HUES6 (cell line): Measurements from ENCODE around the gene NFKBIB.
A peak's percentile ranks its signal among the peaks of the same experiment; 100 is the strongest.
"Not testable (repeated sequence)": the region's sequence is repeated elsewhere in the genome, so short reads cannot be mapped to it uniquely, and the experiment has no call there.

Experiments
- H3K27ac ChIP-seq: 2 replicates; pipeline ENCODE4 v1.7.0; 2013; ENCODE audit warnings: low read depth, mild to moderate bottlenecking, low read length, inconsistent platforms
- H3K27me3 ChIP-seq: 2 replicates; pipeline ENCODE4 v1.6.1; 2013; ENCODE audit warnings: low read length; ENCODE audit not compliant: control insufficient read depth, insufficient read depth
- H3K36me3 ChIP-seq: 2 replicates; pipeline ENCODE4 v1.6.1; 2013; ENCODE audit warnings: low read length; ENCODE audit not compliant: control insufficient read depth, insufficient read depth
- H3K4me1 ChIP-seq: 2 replicates; pipeline ENCODE4 v1.6.1; 2013; ENCODE audit warnings: low read length; ENCODE audit not compliant: control insufficient read depth, insufficient read depth
- H3K4me3 ChIP-seq: 2 replicates; pipeline ENCODE4 v1.5.1; 2013; ENCODE audit warnings: low read depth, low read length
- H3K9ac ChIP-seq: one replicate; pipeline ENCODE4 v1.6.1; 2013; ENCODE audit warnings: mild to moderate bottlenecking, low read length
- H3K9me3 ChIP-seq: 2 replicates; pipeline ENCODE4 v1.6.1; 2013; ENCODE audit warnings: low read depth, low read length; ENCODE audit not compliant: control insufficient read depth, insufficient read depth

The NFKBIB gene

GRCh38 chr19:38899447-38900201 lies at the start of gene NFKBIB, which contains the start of gene SIRT2:
NFKBIB (plus strand) TSS chr19:38899969; CDS start chr19:38900033, 64 bp downstream.
SIRT2 (minus strand) TSS chr19:38899618; CDS start chr19:38899521, 97 bp downstream.
- peaks cover 4% of the 10 kb centered on the region; the same call in 1 of the 2 replicates for H3K4me1 ChIP-seq
- peaks cover 4% of the 10 kb centered on the region for H3K36me3 ChIP-seq
- peak within 1 kb of the TSS; percentile 58; the same call in 1 of the 2 replicates for H3K27ac ChIP-seq
- peak within 1 kb of the TSS; percentile 68 for H3K4me3 ChIP-seq
- peak within 1 kb of the TSS; percentile 62 for H3K9ac ChIP-seq
- no peaks in the 10 kb centered on the region for H3K9me3 ChIP-seq
- H3K27me3 ChIP-seq: peaks cover 14% of the 10 kb centered on the region

- no peaks in the 10 kb centered on the region for H3K27me3 ChIP-seq
- H3K4me1 ChIP-seq: peaks cover 5% of the 10 kb centered on the region; the same call in 1 of the 2 replicates
- H3K36me3 ChIP-seq: peaks cover 34% of the 10 kb centered on the region
- H3K27ac ChIP-seq: peak overlapping the region; percentile 69
- peak overlapping the region; percentile 61 for H3K9ac ChIP-seq
- peak overlapping the region; percentile 73 for H3K4me3 ChIP-seq
- no peaks in the 10 kb centered on the region for H3K9me3 ChIP-seq
Observed at GRCh38 chr19:38850436-38850975, 49.3 kb upstream of the NFKBIB start.

GRCh38 chr19:38850976-38851621 lies 48.7 kb upstream of the NFKBIB start:
- H3K27ac ChIP-seq: peak overlapping the region; percentile 69
- H3K27me3 ChIP-seq: no peaks in the 10 kb centered on the region
- H3K36me3 ChIP-seq: peaks cover 28% of the 10 kb centered on the region
- H3K4me1 ChIP-seq: peaks cover 5% of the 10 kb centered on the region; the same call in 1 of the 2 replicates
- peak overlapping the region; percentile 61 for H3K9ac ChIP-seq
- H3K4me3 ChIP-seq: peak overlapping the region; percentile 73
- H3K9me3 ChIP-seq: 0 out of 2 replicates have a peak, but pooled peaks cover under 1% of the 10 kb centered on the region

- H3K4me1 ChIP-seq: peaks cover 5% of the 10 kb centered on the region; the same call in 1 of the 2 replicates
- peak overlapping the region; percentile 93; the same call in 1 of the 2 replicates for H3K27ac ChIP-seq
- no peaks in the 10 kb centered on the region for H3K27me3 ChIP-seq
- H3K9ac ChIP-seq: peak overlapping the region; percentile 82
- peaks cover 7% of the 10 kb centered on the region; the same call in 1 of the 2 replicates for H3K9me3 ChIP-seq
- H3K36me3 ChIP-seq: peaks cover 22% of the 10 kb centered on the region
- peak overlapping the region; percentile 73 for H3K4me3 ChIP-seq
Observed at GRCh38 chr19:38851622-38852230, 48.0 kb upstream of the NFKBIB start.

GRCh38 chr19:38852231-38853044 lies 47.3 kb upstream of the NFKBIB start:
- Histone ChIP-seq H3K27ac (peak overlapping the region; percentile 93), H3K9ac (peak overlapping the region; percentile 82), H3K36me3 (peaks cover 14% of the 10 kb centered on the region), H3K27me3 (no peaks in the 10 kb centered on the region), H3K4me1 (peaks cover 5% of the 10 kb centered on the region; the same call in 1 of the 2 replicates), H3K4me3 (peak overlapping the region; percentile 73), H3K9me3 (peaks cover 13% of the 10 kb centered on the region)

- Histone ChIP-seq H3K9ac (peak overlapping the region; percentile 82), H3K4me3 (peak overlapping the region; percentile 73), H3K36me3 (peaks cover 9% of the 10 kb centered on the region), H3K9me3 (peaks cover 15% of the 10 kb centered on the region), H3K4me1 (peaks cover 4% of the 10 kb centered on the region; the same call in 1 of the 2 replicates), H3K27me3 (no peaks in the 10 kb centered on the region), H3K27ac (no peak overlapping the region)
Observed at GRCh38 chr19:38853214-38853613, 46.6 kb upstream of the NFKBIB start.

GRCh38 chr19:38854961-38855360 lies 44.8 kb upstream of the NFKBIB start:
- not testable (repeated sequence) for H3K27ac ChIP-seq, H3K4me1 ChIP-seq, H3K27me3 ChIP-seq, H3K9ac ChIP-seq, H3K36me3 ChIP-seq, H3K4me3 ChIP-seq
- peaks cover 15% of the 10 kb centered on the region for H3K9me3 ChIP-seq

- H3K36me3 ChIP-seq, H3K4me1 ChIP-seq, H3K9ac ChIP-seq, H3K4me3 ChIP-seq, H3K27ac ChIP-seq, H3K27me3 ChIP-seq: not testable (repeated sequence)
- peaks cover 15% of the 10 kb centered on the region for H3K9me3 ChIP-seq
Observed at GRCh38 chr19:38855751-38856150, 44.0 kb upstream of the NFKBIB start.

- H3K27me3 ChIP-seq: no peaks in the 10 kb centered on the region
- peaks cover 15% of the 10 kb centered on the region for H3K9me3 ChIP-seq
- H3K4me3 ChIP-seq: no peak overlapping the region
- H3K36me3 ChIP-seq: no peaks in the 10 kb centered on the region
- no peak overlapping the region for H3K27ac ChIP-seq
- no peaks in the 10 kb centered on the region for H3K4me1 ChIP-seq
- no peak overlapping the region for H3K9ac ChIP-seq
Observed at GRCh38 chr19:38856813-38857212, 43.0 kb upstream of the NFKBIB start.

- not testable (repeated sequence) for H3K36me3 ChIP-seq, H3K4me1 ChIP-seq, H3K27ac ChIP-seq, H3K27me3 ChIP-seq, H3K9ac ChIP-seq, H3K4me3 ChIP-seq
- peaks cover 15% of the 10 kb centered on the region for H3K9me3 ChIP-seq
Observed at GRCh38 chr19:38859631-38860204, 40.1 kb upstream of the NFKBIB start.
